ENCODE results near the gene SSTR3.

SSTR3 gene

GRCh38 chr22:37195921-37196320 is 16.4 kb downstream of the SSTR3 start:
- no peak for TF ChIP-seq CTCF (IDR thresholded peaks at IDR 0.05; ENCODE audit: extremely low read depth, missing control alignments)
- no peak for DNase-seq (ENCODE audit: low spot score)

GRCh38 chr22:37194750-37195149 is 17.5 kb downstream of the SSTR3 start:
- no peak for DNase-seq (ENCODE audit: low spot score)
- no peak for TF ChIP-seq CTCF (IDR thresholded peaks at IDR 0.05; ENCODE audit: extremely low read depth, missing control alignments)

GRCh38 chr22:37193629-37194191 is 18.6 kb downstream of the SSTR3 start:
- peak; percentile 61 for DNase-seq (ENCODE audit: low spot score)
- TF ChIP-seq CTCF (IDR thresholded peaks at IDR 0.05; ENCODE audit: extremely low read depth, missing control alignments) = no peak

- no peak for DNase-seq (ENCODE audit: low spot score)
- no peak for TF ChIP-seq CTCF (IDR thresholded peaks at IDR 0.05; ENCODE audit: extremely low read depth, missing control alignments)
Observed at GRCh38 chr22:37192741-37193140, 19.5 kb downstream of the SSTR3 start.

- no peak for DNase-seq (ENCODE audit: low spot score)
- no peak for TF ChIP-seq CTCF (IDR thresholded peaks at IDR 0.05; ENCODE audit: extremely low read depth, missing control alignments)
Observed at GRCh38 chr22:37192204-37192603, 20.1 kb downstream of the SSTR3 start.

GRCh38 chr22:37190262-37190780 is 22.0 kb downstream of the SSTR3 start:
- TF ChIP-seq CTCF (IDR thresholded peaks at IDR 0.05; ENCODE audit: extremely low read depth, missing control alignments) = no peak
- DNase-seq (ENCODE audit: low spot score) = no peak

- DNase-seq (ENCODE audit: low spot score) = no peak
- TF ChIP-seq CTCF (IDR thresholded peaks at IDR 0.05; ENCODE audit: extremely low read depth, missing control alignments) = no peak
Observed at GRCh38 chr22:37188901-37189466, 23.3 kb downstream of the SSTR3 start.
